K562 (cell line): Measurements from ENCODE around the gene SLAMF6. TPM values are rescaled to one million over a fixed set of nuclear protein-coding genes. Genes with fewer than 3 reads are reported as not detected.

Source experiments
- BMI1 ChIP-seq: fragments of 150-350 bp; IDR thresholded peaks from 2 replicates; pipeline ENCODE4 v1.6.1; 2014; ENCODE audit warnings: low read length
- BRCA1 ChIP-seq, 2 experiments: fragments of 450-650 bp in 1 of 2; sonication (generic) in 1 of 2; formaldehyde crosslinking in 1 of 2; IDR thresholded peaks; 2 replicates each; pipeline versions ENCODE4 v1.5.0 to v1.6.1; 2017 to 2020; ENCODE audit warnings: mild to moderate bottlenecking in 1 of 2, missing genetic modification reagents in 1 of 2
- ELK3 ChIP-seq: fragments of 450-650 bp; formaldehyde crosslinking; IDR thresholded peaks from 2 replicates; pipeline ENCODE4 v1.4.0; 2020; ENCODE audit warnings: mild to moderate bottlenecking
- LARP7 ChIP-seq: fragments of 450-650 bp; IDR thresholded peaks from 2 replicates; pipeline ENCODE4 v1.6.1; 2016
- MAFF ChIP-seq: IDR thresholded peaks from 2 replicates; pipeline ENCODE4 v1.6.1; 2012; ENCODE audit warnings: low read length, improper control_type of control experiment
- NFIC ChIP-seq: fragments of 450-650 bp; IDR thresholded peaks from 2 replicates; pipeline ENCODE4 v1.6.1; 2017; ENCODE audit warnings: mild to moderate bottlenecking, inconsistent platforms
- RAD51 ChIP-seq: fragments of 450-650 bp; IDR thresholded peaks from 2 replicates; pipeline ENCODE4 v1.7.1; 2016; ENCODE audit warnings: low read depth, mild to moderate bottlenecking, borderline replicate concordance
- RBM34 ChIP-seq: fragments of 200-400 bp; formaldehyde crosslinking; IDR thresholded peaks from 2 replicates; pipeline ENCODE4 v1.6.1; 2018; ENCODE audit warnings: low read length, borderline replicate concordance; ENCODE audit not compliant: insufficient read depth
- RNF219 ChIP-seq: fragments of 250-450 bp; sonication (Bioruptor Pico); IDR thresholded peaks from 2 replicates; pipeline ENCODE4 v1.5.0; 2022; ENCODE audit warnings: mild to moderate bottlenecking
- SMAD2 ChIP-seq: fragments of 150-350 bp; IDR thresholded peaks from 2 replicates; pipeline ENCODE4 v1.6.1; 2014; ENCODE audit warnings: low read depth, mild to moderate bottlenecking, low read length
- XRCC4 ChIP-seq: IDR thresholded peaks from one replicate; pipeline ENCODE4 v1.6.1; 2011; ENCODE audit not compliant: insufficient read depth, insufficient read length; ENCODE audit errors: extremely low read depth
- ZFPM2 ChIP-seq: fragments of 250-450 bp; sonication (Bioruptor Pico); IDR thresholded peaks from 2 replicates; pipeline ENCODE4 v1.5.1; 2022; ENCODE audit warnings: mild to moderate bottlenecking
- ZFX ChIP-seq: sonication (generic); formaldehyde crosslinking; IDR thresholded peaks from 2 replicates; pipeline ENCODE4 v1.8.0; 2022; ENCODE audit warnings: mild to moderate bottlenecking, missing genetic modification reagents, moderate library complexity
- ZNF280A ChIP-seq: fragments of 450-650 bp; IDR thresholded peaks from 2 replicates; pipeline ENCODE4 v1.6.1; 2018; ENCODE audit warnings: mild to moderate bottlenecking, low read depth; ENCODE audit not compliant: partially characterized antibody
- ZNF395 ChIP-seq: fragments of 200-800 bp; sonication (Bioruptor generic); IDR thresholded peaks from 2 replicates; pipeline ENCODE4 v1.6.1; 2017; ENCODE audit warnings: missing genetic modification characterization, missing compliant biosample characterization
- polyA plus RNA-seq, 8 experiments: library from polyadenylated mRNA; depleted of rRNA in 4 of 8; stranded (reverse) in 5 of 8; unstranded in 3 of 8; fragments of >200 nt; fragmentation: Nextera tagmentation in 2 of 8; fragmentation: Illumina TruSeq in 1 of 8; extraction: Ambion mirVana in 2 of 8; extraction: Trizol in 1 of 8; gene quantifications; 2 replicates each; pipeline versions ENCODE4 v1.2.1 to v1.2.3, GENCODE V29; 2011 to 2014; ENCODE audit warnings: inconsistent platforms in 1 of 8, missing spikeins in 1 of 8
- total RNA-seq, 7 experiments: library from RNA; depleted of rRNA in 6 of 7; stranded (reverse); fragments of >200 nt in 6 of 7; fragmentation: Illumina TruSeq in 2 of 7; extraction: Trizol in 2 of 7; gene quantifications; 2 replicates each; pipeline versions ENCODE4 v1.2.1 to v1.2.3, GENCODE V29; 2011 to 2021; ENCODE audit warnings: low replicate concordance in 1 of 7
- TF ChIP-seq, protein P1 (sequence below): sonication (generic); formaldehyde crosslinking; IDR thresholded peaks from 2 replicates; pipeline ENCODE4 v1.8.0; 2023; ENCODE audit warnings: missing genetic modification reagents, mild to moderate bottlenecking, borderline replicate concordance

The SLAMF6 gene
- total and polyA plus RNA-seq, 9 of the 15 experiments (the other 6 are each of a cell fraction or from before 2014, with no cell fraction given), result 0.56 to 4.8 (median 1.1) TPM

GRCh38 chr1:160541622-160542302, 18.7 kb upstream of the SLAMF6 start (continued):
- TF ChIP-seq RBM34 (no peak), SMAD2 (no peak), MAFF (no peak), ZNF280A (no peak), ZNF395 (CRISPR knock-in tag) (no peak), XRCC4 (no peak), RNF219 (CRISPR knock-in tag) (no peak), RAD51 (peak; percentile 33), ZFX (CRISPR knock-in tag) (no peak), NFIC (no peak), ELK3 (CRISPR knock-in tag) (no peak), BMI1 (no peak), LARP7 (no peak), ZFPM2 (CRISPR knock-in tag) (no peak), BRCA1 (IDR thresholded peaks at IDR 0.05) (no peak), BRCA1 (CRISPR knock-in tag; IDR thresholded peaks at IDR 0.05) (no peak)
- TF ChIP-seq, protein P1, sequence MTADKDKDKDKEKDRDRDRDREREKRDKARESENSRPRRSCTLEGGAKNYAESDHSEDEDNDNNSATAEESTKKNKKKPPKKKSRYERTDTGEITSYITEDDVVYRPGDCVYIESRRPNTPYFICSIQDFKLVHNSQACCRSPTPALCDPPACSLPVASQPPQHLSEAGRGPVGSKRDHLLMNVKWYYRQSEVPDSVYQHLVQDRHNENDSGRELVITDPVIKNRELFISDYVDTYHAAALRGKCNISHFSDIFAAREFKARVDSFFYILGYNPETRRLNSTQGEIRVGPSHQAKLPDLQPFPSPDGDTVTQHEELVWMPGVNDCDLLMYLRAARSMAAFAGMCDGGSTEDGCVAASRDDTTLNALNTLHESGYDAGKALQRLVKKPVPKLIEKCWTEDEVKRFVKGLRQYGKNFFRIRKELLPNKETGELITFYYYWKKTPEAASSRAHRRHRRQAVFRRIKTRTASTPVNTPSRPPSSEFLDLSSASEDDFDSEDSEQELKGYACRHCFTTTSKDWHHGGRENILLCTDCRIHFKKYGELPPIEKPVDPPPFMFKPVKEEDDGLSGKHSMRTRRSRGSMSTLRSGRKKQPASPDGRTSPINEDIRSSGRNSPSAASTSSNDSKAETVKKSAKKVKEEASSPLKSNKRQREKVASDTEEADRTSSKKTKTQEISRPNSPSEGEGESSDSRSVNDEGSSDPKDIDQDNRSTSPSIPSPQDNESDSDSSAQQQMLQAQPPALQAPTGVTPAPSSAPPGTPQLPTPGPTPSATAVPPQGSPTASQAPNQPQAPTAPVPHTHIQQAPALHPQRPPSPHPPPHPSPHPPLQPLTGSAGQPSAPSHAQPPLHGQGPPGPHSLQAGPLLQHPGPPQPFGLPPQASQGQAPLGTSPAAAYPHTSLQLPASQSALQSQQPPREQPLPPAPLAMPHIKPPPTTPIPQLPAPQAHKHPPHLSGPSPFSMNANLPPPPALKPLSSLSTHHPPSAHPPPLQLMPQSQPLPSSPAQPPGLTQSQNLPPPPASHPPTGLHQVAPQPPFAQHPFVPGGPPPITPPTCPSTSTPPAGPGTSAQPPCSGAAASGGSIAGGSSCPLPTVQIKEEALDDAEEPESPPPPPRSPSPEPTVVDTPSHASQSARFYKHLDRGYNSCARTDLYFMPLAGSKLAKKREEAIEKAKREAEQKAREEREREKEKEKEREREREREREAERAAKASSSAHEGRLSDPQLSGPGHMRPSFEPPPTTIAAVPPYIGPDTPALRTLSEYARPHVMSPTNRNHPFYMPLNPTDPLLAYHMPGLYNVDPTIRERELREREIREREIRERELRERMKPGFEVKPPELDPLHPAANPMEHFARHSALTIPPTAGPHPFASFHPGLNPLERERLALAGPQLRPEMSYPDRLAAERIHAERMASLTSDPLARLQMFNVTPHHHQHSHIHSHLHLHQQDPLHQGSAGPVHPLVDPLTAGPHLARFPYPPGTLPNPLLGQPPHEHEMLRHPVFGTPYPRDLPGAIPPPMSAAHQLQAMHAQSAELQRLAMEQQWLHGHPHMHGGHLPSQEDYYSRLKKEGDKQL (CRISPR knock-in tag), result no peak
